ENCODE measurements around the gene VWC2L. TPM values are rescaled to one million over a fixed set of nuclear protein-coding genes. Genes with fewer than 3 reads are reported as not detected.

Gene VWC2L
- total and polyA plus RNA-seq, 10 of the 15 experiments (the other 5 are each of a cell fraction or from before 2014, with no cell fraction given): not detected

DNA sequence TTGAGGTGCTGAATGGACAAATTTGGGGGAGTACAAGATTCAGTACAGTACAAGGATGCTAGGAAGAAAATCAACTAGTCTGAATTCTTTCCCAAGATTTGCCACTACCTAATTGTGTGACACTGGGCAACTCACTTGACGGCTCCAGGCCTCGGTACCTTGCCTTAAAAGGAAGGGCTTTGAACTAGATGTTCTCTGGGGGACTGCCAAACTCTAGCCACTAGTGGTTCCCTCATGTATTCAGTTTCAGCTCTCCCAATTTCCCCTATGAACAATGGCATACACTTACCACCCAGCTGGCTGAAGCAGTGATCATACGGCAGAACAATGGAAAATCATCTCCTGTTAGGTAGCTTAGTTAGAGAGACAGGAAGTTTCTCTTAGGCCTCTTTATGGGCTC, 73.4 kb downstream of the VWC2L start (continued):
- TF ChIP-seq, protein P1, sequence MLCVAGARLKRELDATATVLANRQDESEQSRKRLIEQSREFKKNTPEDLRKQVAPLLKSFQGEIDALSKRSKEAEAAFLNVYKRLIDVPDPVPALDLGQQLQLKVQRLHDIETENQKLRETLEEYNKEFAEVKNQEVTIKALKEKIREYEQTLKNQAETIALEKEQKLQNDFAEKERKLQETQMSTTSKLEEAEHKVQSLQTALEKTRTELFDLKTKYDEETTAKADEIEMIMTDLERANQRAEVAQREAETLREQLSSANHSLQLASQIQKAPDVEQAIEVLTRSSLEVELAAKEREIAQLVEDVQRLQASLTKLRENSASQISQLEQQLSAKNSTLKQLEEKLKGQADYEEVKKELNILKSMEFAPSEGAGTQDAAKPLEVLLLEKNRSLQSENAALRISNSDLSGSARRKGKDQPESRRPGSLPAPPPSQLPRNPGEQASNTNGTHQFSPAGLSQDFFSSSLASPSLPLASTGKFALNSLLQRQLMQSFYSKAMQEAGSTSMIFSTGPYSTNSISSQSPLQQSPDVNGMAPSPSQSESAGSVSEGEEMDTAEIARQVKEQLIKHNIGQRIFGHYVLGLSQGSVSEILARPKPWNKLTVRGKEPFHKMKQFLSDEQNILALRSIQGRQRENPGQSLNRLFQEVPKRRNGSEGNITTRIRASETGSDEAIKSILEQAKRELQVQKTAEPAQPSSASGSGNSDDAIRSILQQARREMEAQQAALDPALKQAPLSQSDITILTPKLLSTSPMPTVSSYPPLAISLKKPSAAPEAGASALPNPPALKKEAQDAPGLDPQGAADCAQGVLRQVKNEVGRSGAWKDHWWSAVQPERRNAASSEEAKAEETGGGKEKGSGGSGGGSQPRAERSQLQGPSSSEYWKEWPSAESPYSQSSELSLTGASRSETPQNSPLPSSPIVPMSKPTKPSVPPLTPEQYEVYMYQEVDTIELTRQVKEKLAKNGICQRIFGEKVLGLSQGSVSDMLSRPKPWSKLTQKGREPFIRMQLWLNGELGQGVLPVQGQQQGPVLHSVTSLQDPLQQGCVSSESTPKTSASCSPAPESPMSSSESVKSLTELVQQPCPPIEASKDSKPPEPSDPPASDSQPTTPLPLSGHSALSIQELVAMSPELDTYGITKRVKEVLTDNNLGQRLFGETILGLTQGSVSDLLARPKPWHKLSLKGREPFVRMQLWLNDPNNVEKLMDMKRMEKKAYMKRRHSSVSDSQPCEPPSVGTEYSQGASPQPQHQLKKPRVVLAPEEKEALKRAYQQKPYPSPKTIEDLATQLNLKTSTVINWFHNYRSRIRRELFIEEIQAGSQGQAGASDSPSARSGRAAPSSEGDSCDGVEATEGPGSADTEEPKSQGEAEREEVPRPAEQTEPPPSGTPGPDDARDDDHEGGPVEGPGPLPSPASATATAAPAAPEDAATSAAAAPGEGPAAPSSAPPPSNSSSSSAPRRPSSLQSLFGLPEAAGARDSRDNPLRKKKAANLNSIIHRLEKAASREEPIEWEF (IDR thresholded peaks at IDR 0.05; ENCODE audit: insufficient replicate concordance, low read depth, low read length): no peak
- no peak for TF ChIP-seq SMAD1 (IDR thresholded peaks at IDR 0.05; ENCODE audit: low read depth, partially characterized antibody)

DNA sequence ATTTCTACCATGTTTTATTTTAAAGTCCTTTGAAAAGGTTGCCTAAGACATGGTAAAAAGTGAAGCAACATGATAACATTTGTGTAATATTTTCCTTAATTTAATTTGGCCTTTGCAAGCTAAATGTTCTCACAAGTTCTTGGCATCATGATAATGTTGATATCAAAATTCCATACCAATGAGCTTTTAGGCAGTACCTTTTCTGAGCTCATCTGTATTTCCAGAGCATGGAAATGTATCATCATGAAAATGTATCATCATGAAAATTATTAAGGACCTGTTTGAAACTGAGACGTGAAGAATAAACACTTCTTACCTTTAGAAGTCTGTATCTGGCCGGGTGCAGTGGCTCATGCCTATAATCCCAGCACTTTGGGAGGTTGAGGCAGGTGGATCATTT, 73.8 kb downstream of the VWC2L start:
- no peak for TF ChIP-seq MEF2A (IDR thresholded peaks at IDR 0.05; ENCODE audit: insufficient read depth, low read depth, low read length)
- CTCF ChIA-PET: interaction anchor here (0.6 kb wide), 1 partner anchor 155 kb away, joined by 4 read pairs; no protein-coding TSS in a partner anchor
- intact Hi-C loops (cut with micrococcal nuclease; ENCODE audit: unreplicated experiment): no loop called here
- no peak overlapping the region for H3K9ac ChIP-seq (ENCODE audit: control insufficient read depth, insufficient read depth, low read length)
- POLR2A ChIA-PET: interaction anchor here (0.6 kb wide), 1 partner anchor 550 kb away, joined by 3 read pairs; no protein-coding TSS in a partner anchor
- FAIRE-seq: no peak
- ATAC-seq: no peak
- DNase-seq (ENCODE audit: low read depth, low spot score): no peak
- no peak overlapping the region for H3K4me3 ChIP-seq
- H3K36me3 ChIP-seq (ENCODE audit: control insufficient read depth in 2 of 2, insufficient read depth in 2 of 2, low read length in 1 of 2): no peaks in the 10 kb centered on the region
- H3K27ac ChIP-seq (ENCODE audit: control insufficient read depth, insufficient read depth): no peak overlapping the region
- SMC1A ChIA-PET (ENCODE audit: uncharacterized antibody, unreplicated experiment): interaction anchor here (0.6 to 0.8 kb wide), 2 partner anchors 19 to 233 kb away, joined by 3 read pairs; no protein-coding TSS in a partner anchor
- no peak overlapping the region for H2AFZ ChIP-seq (ENCODE audit: control insufficient read depth, low read depth, low read length)
- H3K27me3 ChIP-seq (replicated peaks in 1 of 2; ENCODE audit: control insufficient read depth in 2 of 2, insufficient read depth in 2 of 2, low read length in 1 of 2): no peaks in the 10 kb centered on the region
- H3K4me2 ChIP-seq (ENCODE audit: control insufficient read depth, insufficient read depth): no peak overlapping the region
- no peaks in the 10 kb centered on the region for H3K79me2 ChIP-seq (ENCODE audit: control insufficient read depth, insufficient read depth, low read length)
- no peaks in the 10 kb centered on the region for H3K9me3 ChIP-seq (replicated peaks; ENCODE audit: control insufficient read depth, insufficient read depth, low read length)
- no TSS peak for BruUV-seq (replicated peaks)
- H3K4me1 ChIP-seq (ENCODE audit: control insufficient read depth, insufficient read depth, low read length): no peaks in the 10 kb centered on the region
- 8% methylated on average over 2 of the region's 2 CpGs for WGBS (ENCODE audit: insufficient coverage, insufficient replicate concordance, low lambda C conversion rate, missing lambda C conversion rate)
- in situ Hi-C loops (cut with MboI): no loop called here
- RAD21 ChIA-PET (ENCODE audit: unreplicated experiment): no interaction called here
- no peaks in the 10 kb centered on the region for H4K20me1 ChIP-seq (ENCODE audit: control insufficient read depth, insufficient read depth)
